Suprapubic skin (tissue), 4 donors: ENCODE data around the gene TEX22.

Experiments used
- EP300 ChIP-seq: sonication (generic); formaldehyde crosslinking; IDR thresholded peaks from one replicate; pipeline ENCODE4 v1.6.1; 2017; ENCODE audit warnings: antibody characterized with exemption
- POLR2A ChIP-seq, 2 donors: fragments of 450-650 bp; IDR thresholded peaks; one replicate each; pipeline ENCODE4 v1.6.1; 2017; ENCODE audit warnings: antibody characterized with exemption in 2 of 2, mild to moderate bottlenecking in 2 of 2, moderate library complexity in 2 of 2
- POLR2AphosphoS5 ChIP-seq, 3 donors: sonication (generic); formaldehyde crosslinking; IDR thresholded peaks; one replicate each; pipeline ENCODE4 v1.6.1; 2017; ENCODE audit warnings: antibody characterized with exemption in 3 of 3
- TF ChIP-seq, protein P1 (sequence below), 2 donors: fragments of 200-600 bp in 1 of 2; fragments of 450-650 bp in 1 of 2; sonication (generic) in 1 of 2; IDR thresholded peaks; one replicate each; pipeline ENCODE4 v1.5.1; 2016 to 2019; ENCODE audit warnings: antibody characterized with exemption in 2 of 2, mild to moderate bottlenecking in 1 of 2, moderate library complexity in 1 of 2

DNA sequence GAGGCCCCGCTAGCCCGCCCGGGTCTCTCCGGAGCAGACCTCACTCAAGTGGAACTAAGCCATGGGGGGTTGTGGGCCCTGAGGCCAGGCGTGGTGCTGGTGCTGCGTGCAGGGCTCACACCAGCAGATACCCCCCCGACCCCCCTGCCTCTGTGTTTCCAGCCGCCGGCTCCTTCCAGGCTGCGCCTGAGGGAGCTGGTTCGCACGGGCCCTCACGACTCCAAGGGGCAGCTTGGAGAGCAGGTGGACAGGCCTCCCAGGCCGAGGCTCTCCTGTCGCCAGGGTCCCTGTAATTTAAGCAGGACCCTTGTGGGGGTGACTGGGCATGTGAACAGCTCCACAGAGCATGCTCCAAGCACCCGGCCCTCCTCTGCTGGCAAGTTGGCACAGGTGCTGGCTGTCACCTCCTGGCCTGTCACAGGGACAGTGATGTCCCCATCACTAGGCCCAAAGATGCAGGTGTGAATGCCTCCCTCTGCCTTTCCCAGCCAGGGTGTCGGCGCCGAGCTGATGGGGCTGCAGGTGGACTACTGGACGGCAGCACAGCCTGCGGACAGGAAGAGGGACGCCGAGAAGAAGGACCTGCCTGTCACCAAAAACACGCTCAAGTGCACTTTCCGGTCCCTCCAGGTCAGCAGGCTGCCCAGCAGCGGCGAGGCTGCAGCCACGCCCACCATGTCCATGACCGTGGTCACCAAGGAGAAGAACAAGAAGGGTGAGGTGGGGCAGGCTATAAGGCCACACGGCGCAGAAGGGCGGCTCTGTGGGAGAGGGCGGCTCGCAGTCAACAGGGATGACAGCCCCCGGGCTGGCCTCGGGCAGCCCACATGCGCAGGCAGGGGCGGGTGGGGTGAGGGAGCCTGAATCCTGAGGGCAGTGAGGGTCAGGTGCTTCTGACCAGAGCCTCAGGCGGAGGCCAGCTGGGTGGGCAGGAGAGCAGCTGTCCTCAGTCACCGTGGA lies 5.9 kb upstream of the TEX22 start:
- TF ChIP-seq, protein P1, sequence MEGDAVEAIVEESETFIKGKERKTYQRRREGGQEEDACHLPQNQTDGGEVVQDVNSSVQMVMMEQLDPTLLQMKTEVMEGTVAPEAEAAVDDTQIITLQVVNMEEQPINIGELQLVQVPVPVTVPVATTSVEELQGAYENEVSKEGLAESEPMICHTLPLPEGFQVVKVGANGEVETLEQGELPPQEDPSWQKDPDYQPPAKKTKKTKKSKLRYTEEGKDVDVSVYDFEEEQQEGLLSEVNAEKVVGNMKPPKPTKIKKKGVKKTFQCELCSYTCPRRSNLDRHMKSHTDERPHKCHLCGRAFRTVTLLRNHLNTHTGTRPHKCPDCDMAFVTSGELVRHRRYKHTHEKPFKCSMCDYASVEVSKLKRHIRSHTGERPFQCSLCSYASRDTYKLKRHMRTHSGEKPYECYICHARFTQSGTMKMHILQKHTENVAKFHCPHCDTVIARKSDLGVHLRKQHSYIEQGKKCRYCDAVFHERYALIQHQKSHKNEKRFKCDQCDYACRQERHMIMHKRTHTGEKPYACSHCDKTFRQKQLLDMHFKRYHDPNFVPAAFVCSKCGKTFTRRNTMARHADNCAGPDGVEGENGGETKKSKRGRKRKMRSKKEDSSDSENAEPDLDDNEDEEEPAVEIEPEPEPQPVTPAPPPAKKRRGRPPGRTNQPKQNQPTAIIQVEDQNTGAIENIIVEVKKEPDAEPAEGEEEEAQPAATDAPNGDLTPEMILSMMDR (IDR thresholded peaks at IDR 0.05) = no peak
- TF ChIP-seq POLR2AphosphoS5 (IDR thresholded peaks at IDR 0.05) (no peak), POLR2A (IDR thresholded peaks at IDR 0.05) (no peak), EP300 (no peak)
